NCI-H524 (cell line): ENCODE data around the gene LCTL.

ENCODE experiments used
- DNase-seq, 2 experiments: peaks; one replicate each; lab custom pipeline; 2025; lab: John Stamatoyannopoulos, UW

LCTL gene

DNA sequence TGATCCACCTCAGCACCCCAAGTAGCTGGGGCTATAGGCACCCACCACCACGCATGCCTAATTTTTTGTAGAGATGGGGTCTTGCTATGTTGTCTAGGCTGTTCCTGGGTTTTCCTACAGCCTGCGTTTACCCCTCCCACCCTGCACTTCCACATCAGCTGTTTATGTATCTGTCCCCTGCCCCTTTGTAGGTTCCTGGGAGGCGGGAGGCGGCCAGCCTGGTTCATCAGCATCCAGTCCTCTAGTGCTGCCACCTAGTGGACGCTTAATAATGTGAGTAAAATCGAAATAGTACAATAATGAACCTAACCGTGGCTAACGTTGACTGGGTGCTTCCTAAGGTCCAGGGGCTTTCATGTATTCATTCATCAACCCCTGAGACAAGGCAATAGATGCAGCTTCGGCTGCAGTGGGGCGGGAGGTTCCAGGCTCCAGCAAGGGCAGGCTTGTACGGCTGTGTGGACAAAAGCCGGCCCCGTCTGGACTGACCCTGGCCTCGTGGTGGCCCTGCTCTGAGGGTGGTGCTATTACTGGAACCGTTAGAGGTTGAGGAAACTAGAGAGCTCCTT lies 1.2 kb upstream of the LCTL start:
- DNase-seq = peak; percentile 69 to 74

DNA sequence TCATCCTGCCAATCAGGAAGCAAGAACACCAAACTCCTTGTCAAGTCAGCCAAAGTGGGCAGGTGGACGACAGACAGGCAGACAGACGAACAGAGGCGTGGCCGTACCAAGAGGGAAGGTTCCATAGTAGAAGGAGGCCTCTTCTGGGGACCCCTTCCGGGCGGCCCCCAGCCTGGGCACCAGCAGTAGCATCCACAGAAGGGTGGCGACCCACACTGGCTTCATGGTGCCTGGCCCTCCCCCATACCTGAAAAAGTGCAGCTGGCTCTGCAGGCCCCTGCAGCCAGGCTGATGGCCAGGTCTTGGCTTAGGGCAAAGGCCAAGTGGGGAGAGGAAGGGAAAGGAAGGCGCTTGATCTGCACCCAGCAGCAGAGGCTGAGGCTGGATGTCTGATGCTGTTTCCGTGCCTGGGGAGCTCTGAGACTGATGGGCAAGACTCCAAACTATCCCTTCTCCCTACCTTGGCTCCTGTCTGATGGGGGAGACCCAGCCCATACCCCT lies 607 bp downstream of the LCTL start:
- DNase-seq = no peak

GRCh38 chr15:66564136-66565041 lies 1.4 kb downstream of the LCTL start:
- no peak for DNase-seq

DNA sequence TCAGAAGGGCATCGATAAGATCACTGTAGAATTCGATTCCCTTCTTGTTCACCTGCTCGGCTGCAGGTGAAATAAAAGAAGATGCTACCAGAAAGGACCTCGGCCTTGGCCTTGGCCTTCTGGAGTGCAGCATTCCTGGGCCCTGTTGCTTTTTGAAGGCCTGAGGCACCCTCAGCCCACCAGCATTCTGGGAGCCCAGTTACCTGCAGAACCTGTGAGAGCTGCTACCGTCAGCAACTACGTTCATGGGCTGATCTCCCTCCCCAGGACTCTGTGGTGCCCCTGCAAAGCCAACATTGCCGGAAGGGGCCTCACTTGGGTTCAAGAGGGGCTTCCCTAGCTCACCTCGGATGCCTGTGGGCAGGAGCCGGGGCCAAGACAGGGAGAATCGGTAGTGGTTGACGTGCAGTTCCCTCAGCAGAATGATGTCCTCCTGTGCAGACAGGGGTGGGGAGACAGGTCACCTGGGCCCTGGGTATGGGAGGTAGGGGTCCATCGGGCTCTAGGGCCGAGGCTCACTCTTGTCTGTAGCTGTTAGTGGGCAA lies 2.2 kb downstream of the LCTL start:
- no peak for DNase-seq

GRCh38 chr15:66563126-66563525 lies 2.7 kb downstream of the LCTL start:
- DNase-seq = no peak

DNA sequence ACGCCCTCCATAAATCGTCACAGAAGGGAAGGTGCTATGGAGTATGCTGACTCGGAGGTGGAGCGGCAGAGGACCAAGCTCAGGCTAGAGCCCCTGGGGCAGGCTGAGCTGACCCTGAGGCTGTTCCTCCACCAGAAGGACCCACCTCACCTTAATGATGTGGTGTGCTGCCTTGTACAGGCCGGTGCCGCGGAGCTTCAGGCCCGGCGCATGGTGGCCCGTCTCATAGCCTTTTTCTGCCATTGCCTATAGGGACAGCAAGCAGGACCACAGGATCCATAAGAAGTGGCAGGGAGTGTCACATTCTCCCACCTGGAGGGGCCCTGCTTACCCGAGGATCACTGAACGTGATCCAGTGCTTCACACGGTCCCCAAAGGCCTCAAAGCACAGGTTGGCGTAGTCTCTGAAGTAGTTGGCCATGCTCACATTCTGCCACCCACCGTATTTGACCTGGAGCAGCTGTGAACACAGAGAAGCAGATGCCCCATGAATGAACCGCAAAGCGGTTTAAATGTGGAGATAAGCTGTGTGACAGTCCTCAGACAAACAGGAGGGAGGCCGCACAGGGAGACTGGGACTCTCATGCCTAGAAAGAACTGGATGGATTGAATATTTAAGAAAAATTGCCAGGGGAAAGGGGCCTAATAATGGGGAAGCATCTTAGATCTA lies 4.8 kb downstream of the LCTL start:
- no peak for DNase-seq

GRCh38 chr15:66558271-66558670 lies 7.5 kb downstream of the LCTL start:
- no peak for DNase-seq

- no peak for DNase-seq
These were observed 10.1 kb downstream of the LCTL start for GRCh38 chr15:66555685-66556084.

GRCh38 chr15:66545255-66545654 lies 20.5 kb downstream of the LCTL start:
- no peak for DNase-seq

GRCh38 chr15:66542896-66543295 lies 22.9 kb downstream of the LCTL start:
- no peak for DNase-seq

DNA sequence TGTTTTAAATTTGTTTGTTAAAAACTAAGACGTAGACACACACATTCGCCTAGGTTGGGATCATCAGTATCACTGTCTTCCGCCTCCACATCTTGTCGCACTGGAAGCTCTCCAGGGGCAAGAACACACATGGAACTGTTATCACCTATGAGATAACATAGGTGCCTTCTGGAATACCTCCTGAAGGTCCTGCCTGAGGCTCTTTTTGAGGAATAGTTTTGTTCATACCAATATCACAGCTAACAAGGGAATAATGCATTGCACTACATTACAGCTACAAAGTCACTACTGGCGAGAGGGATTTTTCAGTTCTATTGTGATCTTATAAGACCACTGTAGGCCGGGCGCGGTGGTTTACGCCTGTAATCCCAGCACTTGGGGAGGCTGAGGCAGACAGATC lies 30.7 kb downstream of the LCTL start:
- no peak for DNase-seq

DNA sequence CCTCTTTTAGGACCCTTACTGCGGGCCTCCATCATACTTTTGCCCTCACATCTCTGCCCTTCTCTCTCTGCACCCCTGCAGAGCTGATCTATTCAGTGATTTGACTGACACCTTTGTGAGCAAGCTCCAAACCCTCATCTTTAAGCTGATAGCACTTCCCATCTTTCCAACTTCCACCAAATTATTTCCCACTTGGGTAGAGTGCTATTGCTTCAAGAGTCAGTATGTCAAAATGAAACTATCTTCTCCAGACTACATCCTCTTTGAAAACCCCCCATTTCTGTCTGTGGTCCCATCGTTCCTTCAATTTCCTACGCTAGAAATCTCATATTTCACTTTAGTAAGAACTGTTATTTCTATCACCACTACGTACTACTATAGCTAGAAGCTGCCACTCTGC lies 41.0 kb downstream of the LCTL start:
- DNase-seq = no peak

DNA sequence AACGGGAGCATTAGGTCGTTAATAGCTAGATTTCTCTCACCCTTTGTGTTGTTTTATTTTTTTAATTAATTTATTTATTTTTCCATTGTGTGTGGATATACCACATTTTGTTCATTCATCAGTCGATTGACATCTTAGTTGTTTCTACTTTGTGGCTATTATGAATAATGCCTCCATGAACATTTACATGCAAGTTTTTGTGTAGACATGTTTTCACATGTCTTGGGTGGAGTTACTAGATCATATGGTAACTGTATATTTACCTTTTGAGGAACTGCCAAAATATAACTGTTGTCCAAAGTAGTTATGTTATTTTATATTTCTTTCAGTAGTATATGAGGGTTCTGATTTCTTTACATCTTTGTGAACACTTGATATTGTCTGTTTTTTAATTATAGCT lies 41.9 kb downstream of the LCTL start:
- DNase-seq = no peak

DNA sequence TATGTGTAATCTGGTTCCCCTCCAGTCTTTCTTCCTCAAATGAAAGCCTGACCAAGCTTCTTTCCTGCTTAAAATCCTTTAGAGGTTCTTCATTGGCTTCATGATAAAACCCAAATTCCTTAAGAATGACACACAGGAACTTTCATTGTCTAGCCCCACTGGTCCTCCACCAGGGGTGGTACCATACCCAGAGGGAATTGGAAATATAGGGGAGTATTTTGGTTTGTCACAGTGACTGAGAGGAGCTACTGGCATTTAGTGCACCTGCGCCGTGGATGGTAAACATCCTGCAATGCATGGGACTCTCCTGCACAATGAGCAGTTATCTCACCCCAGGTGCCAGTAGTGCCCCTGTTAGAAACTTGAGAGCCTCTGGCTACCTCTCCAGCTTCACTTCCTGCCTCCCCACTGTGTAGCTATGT lies 49.9 kb downstream of the LCTL start:
- no peak for DNase-seq

DNA sequence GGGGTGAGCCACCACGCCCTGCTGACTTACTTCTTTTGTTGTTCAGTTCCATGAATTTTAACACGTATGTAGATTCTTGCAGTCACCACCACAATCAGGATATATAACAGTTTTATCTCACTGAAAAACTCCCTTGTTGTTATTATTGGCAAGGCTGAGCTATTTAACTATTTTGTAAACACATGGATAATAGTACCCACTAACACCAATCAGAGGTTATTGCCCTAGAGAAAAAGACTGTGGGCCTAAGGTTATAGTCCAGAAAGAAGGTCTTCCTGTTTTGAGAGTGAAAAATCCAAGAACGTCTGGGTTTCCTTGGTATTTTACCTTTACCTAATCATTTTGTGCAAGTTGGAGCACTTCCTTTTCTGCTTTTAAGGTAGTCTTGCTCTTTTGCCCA lies 51.2 kb downstream of the LCTL start:
- no peak for DNase-seq

GRCh38 chr15:66508293-66508883 lies 57.4 kb downstream of the LCTL start:
- no peak for DNase-seq

- no peak for DNase-seq
These were observed 60.0 kb downstream of the LCTL start for GRCh38 chr15:66505818-66506217.

DNA sequence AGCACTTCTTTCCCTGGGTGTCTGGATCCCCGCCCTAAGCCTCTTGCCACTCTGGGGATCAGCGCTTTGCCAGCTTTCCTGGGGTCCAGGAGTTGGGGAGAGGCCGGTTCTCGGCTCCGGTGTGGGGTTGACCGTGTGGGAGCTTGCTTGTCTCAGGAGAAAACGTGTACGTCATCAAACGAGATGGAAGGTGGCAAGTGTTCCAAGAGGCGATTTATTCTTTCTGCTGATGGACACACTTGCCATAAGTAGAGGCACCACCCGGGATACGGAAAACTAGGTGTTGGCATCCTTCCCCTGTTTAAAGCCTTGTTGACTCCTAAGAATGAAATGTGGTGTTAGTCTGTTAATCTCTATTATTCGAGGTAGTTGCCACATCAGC lies 60.4 kb downstream of the LCTL start:
- peak in 1 of 2 experiments; percentile 57 for DNase-seq

GRCh38 chr15:66504563-66505429 lies 61.0 kb downstream of the LCTL start, which contains the start of the genes RPL4 and ZWILCH:
RPL4 (minus strand) TSS chr15:66504855; CDS start chr15:66504790, 65 bp downstream.
ZWILCH (plus strand) TSS chr15:66505326; CDS start chr15:66505339, 13 bp downstream.
- DNase-seq = peak; percentile 67 to 74

GRCh38 chr15:66503780-66504562 lies 61.8 kb downstream of the LCTL start:
- no peak for DNase-seq
